K562 (cell line): Measurements from ENCODE around the gene IL17RC. TPM values are rescaled to one million over a fixed set of nuclear protein-coding genes. Genes with fewer than 3 reads are reported as not detected.

Experiments
- BCLAF1 ChIP-seq, 2 experiments: fragments of 450-650 bp in 1 of 2; IDR thresholded peaks; 2 replicates each; pipeline ENCODE4 v1.6.1; 2011 to 2017; ENCODE audit warnings: low read depth in 2 of 2, antibody characterized with exemption in 1 of 2, borderline replicate concordance in 1 of 2, low read length in 1 of 2, mild to moderate bottlenecking in 1 of 2, mixed read lengths in 1 of 2; ENCODE audit not compliant: control insufficient read depth in 1 of 2
- CBFA2T3 ChIP-seq: fragments of 450-650 bp; IDR thresholded peaks from 2 replicates; pipeline ENCODE4 v1.6.1; 2017
- CREB1 ChIP-seq, 2 experiments: sonication (generic) in 1 of 2; formaldehyde crosslinking in 1 of 2; IDR thresholded peaks; 2 replicates each; pipeline versions ENCODE4 v1.6.1 to v1.8.0; 2012 to 2022; ENCODE audit warnings: inconsistent platforms in 1 of 2, mild to moderate bottlenecking in 1 of 2, missing genetic modification reagents in 1 of 2, moderate library complexity in 1 of 2
- DNMT1 ChIP-seq: fragments of 450-650 bp; IDR thresholded peaks from 2 replicates; pipeline ENCODE4 v1.6.1; 2016; ENCODE audit warnings: antibody characterized with exemption, mild to moderate bottlenecking
- EP300 ChIP-seq: IDR thresholded peaks from 2 replicates; pipeline ENCODE4 v1.6.1; 2012; ENCODE audit warnings: low read length, improper control_type of control experiment
- HIVEP1 ChIP-seq: fragments of 250-450 bp; sonication (Bioruptor Pico); IDR thresholded peaks from 2 replicates; pipeline ENCODE4 v1.4.0; 2020; ENCODE audit warnings: mild to moderate bottlenecking
- KAT7 ChIP-seq: sonication (generic); formaldehyde crosslinking; IDR thresholded peaks from 2 replicates; pipeline ENCODE4 v1.8.0; 2022; ENCODE audit warnings: missing genetic modification reagents, mild to moderate bottlenecking, borderline replicate concordance
- NCOA1 ChIP-seq: fragments of 450-650 bp; IDR thresholded peaks from 2 replicates; pipeline ENCODE4 v1.6.1; 2016; ENCODE audit warnings: low read depth
- NFIC ChIP-seq: fragments of 450-650 bp; IDR thresholded peaks from 2 replicates; pipeline ENCODE4 v1.6.1; 2017; ENCODE audit warnings: mild to moderate bottlenecking, inconsistent platforms
- PRDM10 ChIP-seq: fragments of 450-650 bp; IDR thresholded peaks from 2 replicates; pipeline ENCODE4 v1.6.1; 2018; ENCODE audit not compliant: partially characterized antibody
- PREB ChIP-seq: sonication (generic); formaldehyde crosslinking; IDR thresholded peaks from 2 replicates; pipeline ENCODE4 v1.8.1; 2023; ENCODE audit warnings: mild to moderate bottlenecking, missing genetic modification reagents
- SAP30 ChIP-seq: fragments of 200-600 bp; sonication (generic); IDR thresholded peaks from 2 replicates; pipeline ENCODE4 v1.6.1; 2012; ENCODE audit warnings: borderline replicate concordance, low read depth, mild to moderate bottlenecking, moderate library complexity, low read length, control low read depth, inconsistent platforms; ENCODE audit not compliant: insufficient read depth, poor library complexity, severe bottlenecking
- SREBF2 ChIP-seq: sonication (generic); formaldehyde crosslinking; IDR thresholded peaks from 2 replicates; pipeline ENCODE4 v1.4.0; 2020; ENCODE audit warnings: mild to moderate bottlenecking, missing genetic modification reagents
- TEAD4 ChIP-seq, 2 experiments: sonication (generic) in 1 of 2; formaldehyde crosslinking in 1 of 2; IDR thresholded peaks; 2 replicates each; pipeline versions ENCODE4 v1.6.1 to v1.8.0; 2012 to 2022; ENCODE audit warnings: borderline replicate concordance in 1 of 2, inconsistent platforms in 1 of 2, low read length in 1 of 2, mild to moderate bottlenecking in 1 of 2, missing genetic modification reagents in 1 of 2
- ZNF174 ChIP-seq: fragments of 250-450 bp; sonication (Bioruptor Pico); IDR thresholded peaks from 2 replicates; pipeline ENCODE4 v1.4.0; 2020; ENCODE audit warnings: mild to moderate bottlenecking
- ZNF277 ChIP-seq: fragments of 250-450 bp; sonication (Bioruptor Pico); IDR thresholded peaks from 2 replicates; pipeline ENCODE4 v1.8.0; 2022; ENCODE audit warnings: inconsistent platforms, mild to moderate bottlenecking, moderate library complexity, borderline replicate concordance
- ZNF311 ChIP-seq: fragments of 250-450 bp; sonication (Bioruptor Pico); IDR thresholded peaks from 2 replicates; pipeline ENCODE4 v1.4.0; 2020; ENCODE audit warnings: mild to moderate bottlenecking, moderate library complexity
- ZNF445 ChIP-seq: fragments of 250-450 bp; sonication (Bioruptor Pico); IDR thresholded peaks from 2 replicates; pipeline ENCODE4 v1.4.0; 2020; ENCODE audit warnings: low read depth, mild to moderate bottlenecking, moderate library complexity
- polyA plus RNA-seq, 8 experiments: library from polyadenylated mRNA; depleted of rRNA in 4 of 8; stranded (reverse) in 5 of 8; unstranded in 3 of 8; fragments of >200 nt; fragmentation: Nextera tagmentation in 2 of 8; fragmentation: Illumina TruSeq in 1 of 8; extraction: Ambion mirVana in 2 of 8; extraction: Trizol in 1 of 8; gene quantifications; 2 replicates each; pipeline versions ENCODE4 v1.2.1 to v1.2.3, GENCODE V29; 2011 to 2014; ENCODE audit warnings: inconsistent platforms in 1 of 8, missing spikeins in 1 of 8
- total RNA-seq, 7 experiments: library from RNA; depleted of rRNA in 6 of 7; stranded (reverse); fragments of >200 nt in 6 of 7; fragmentation: Illumina TruSeq in 2 of 7; extraction: Trizol in 2 of 7; gene quantifications; 2 replicates each; pipeline versions ENCODE4 v1.2.1 to v1.2.3, GENCODE V29; 2011 to 2021; ENCODE audit warnings: low replicate concordance in 1 of 7

IL17RC gene
- total and polyA plus RNA-seq, 9 of the 15 experiments (the other 6 are each of a cell fraction or from before 2014, with no cell fraction given): 0.15 to 11.4 (median 7.1) TPM; not detected in 1

- TF ChIP-seq PRDM10 (peak; percentile 70), PREB (CRISPR knock-in tag) (no peak), TEAD4 (IDR thresholded peaks at IDR 0.05; ENCODE audit: low read length) (peak; percentile 98), TEAD4 (CRISPR knock-in tag; IDR thresholded peaks at IDR 0.05; ENCODE audit: borderline replicate concordance) (no peak), ZNF174 (CRISPR knock-in tag) (0 out of 2 replicates have a peak, but pooled peaks have one; percentile 41), SREBF2 (CRISPR knock-in tag) (no peak), HIVEP1 (CRISPR knock-in tag) (no peak), ZNF277 (CRISPR knock-in tag) (no peak), ZNF445 (CRISPR knock-in tag) (no peak), EP300 (peak; percentile 90; the same call in 1 of the 2 replicates), ZNF311 (CRISPR knock-in tag) (no peak), KAT7 (CRISPR knock-in tag) (no peak), CREB1 (IDR thresholded peaks at IDR 0.05) (peak; percentile 35; the same call in 1 of the 2 replicates), CREB1 (CRISPR knock-in tag; IDR thresholded peaks at IDR 0.05) (no peak), BCLAF1 (IDR thresholded peaks at IDR 0.05; ENCODE audit: borderline replicate concordance in 1 of 2, control insufficient read depth in 1 of 2, low read depth in 2 of 2, low read length in 1 of 2) (no peak), DNMT1 (no peak), NFIC (peak; percentile 81), CBFA2T3 (peak; percentile 97), SAP30 (no peak), NCOA1 (peak; percentile 64; the same call in 1 of the 2 replicates)
These were observed 61.9 kb downstream of the IL17RC start (continued) for GRCh38 chr3:9978710-9979305.
